SK-N-SH treated with all-trans-retinoic acid at 6 μM for 48 hours (cell line): Measurements from ENCODE around the gene EML4.
"Not testable (repeated sequence)": the region's sequence is repeated elsewhere in the genome, so short reads cannot be mapped to it uniquely, and the experiment has no call there.

Experiments used
- ATAC-seq: fragments of 200-7000 bp; cut with Tn5 transposase; 3 replicates; pipeline ENCODE4 v1.9.1; 2020; ENCODE audit warnings: mild to moderate bottlenecking, moderate library complexity
- ARNTL ChIP-seq: fragments of 450-650 bp; formaldehyde crosslinking; IDR thresholded peaks from 2 replicates; pipeline ENCODE4 v1.5.0; 2020; ENCODE audit warnings: low read depth, mild to moderate bottlenecking, moderate library complexity, borderline replicate concordance
- BACH2 ChIP-seq: fragments of 250-450 bp; sonication (Bioruptor Pico); IDR thresholded peaks from 2 replicates; pipeline ENCODE4 v1.9.0; 2021; ENCODE audit warnings: mild to moderate bottlenecking, borderline replicate concordance
- CSDC2 ChIP-seq: fragments of 250-450 bp; sonication (Bioruptor Pico); IDR thresholded peaks from 2 replicates; pipeline ENCODE4 v1.5.0; 2020; ENCODE audit warnings: mild to moderate bottlenecking, moderate library complexity
- ESRRG ChIP-seq: fragments of 250-450 bp; sonication (Bioruptor Pico); IDR thresholded peaks from 2 replicates; pipeline ENCODE4 v1.6.1; 2021; ENCODE audit warnings: mild to moderate bottlenecking
- GLIS3 ChIP-seq: fragments of 250-450 bp; sonication (Bioruptor Pico); IDR thresholded peaks from 2 replicates; pipeline ENCODE4 v1.5.0; 2020; ENCODE audit warnings: mild to moderate bottlenecking, moderate library complexity
- ISL1 ChIP-seq: fragments of 250-450 bp; sonication (Bioruptor Pico); IDR thresholded peaks from 2 replicates; pipeline ENCODE4 v2.1.2; 2022; ENCODE audit warnings: mild to moderate bottlenecking, moderate library complexity
- OSR1 ChIP-seq: fragments of 250-450 bp; sonication (Bioruptor Pico); IDR thresholded peaks from 2 replicates; pipeline ENCODE4 v1.8.0; 2022; ENCODE audit warnings: moderate library complexity, mild to moderate bottlenecking, inconsistent platforms
- RARB ChIP-seq: fragments of 250-450 bp; sonication (Bioruptor Pico); IDR thresholded peaks from 2 replicates; pipeline ENCODE4 v1.8.0; 2021; ENCODE audit warnings: mild to moderate bottlenecking, moderate library complexity
- TCF4 ChIP-seq: fragments of 250-450 bp; sonication (Bioruptor Pico); IDR thresholded peaks from 2 replicates; pipeline ENCODE4 v1.8.0; 2021; ENCODE audit warnings: mild to moderate bottlenecking, moderate library complexity, borderline replicate concordance
- TOX ChIP-seq: fragments of 250-450 bp; sonication (Bioruptor Pico); IDR thresholded peaks from 2 replicates; pipeline ENCODE4 v1.8.0; 2021; ENCODE audit warnings: mild to moderate bottlenecking, moderate library complexity, borderline replicate concordance
- ZC3H10 ChIP-seq: fragments of 250-450 bp; sonication (Bioruptor Pico); IDR thresholded peaks from 2 replicates; pipeline ENCODE4 v1.5.1; 2021; ENCODE audit warnings: mild to moderate bottlenecking, moderate library complexity
- ZFP30 ChIP-seq: fragments of 450-650 bp; formaldehyde crosslinking; IDR thresholded peaks from 2 replicates; pipeline ENCODE4 v1.5.0; 2022; ENCODE audit warnings: mild to moderate bottlenecking, moderate library complexity
- ZNF565 ChIP-seq: fragments of 450-650 bp; formaldehyde crosslinking; conservative IDR thresholded peaks from 2 replicates; pipeline ENCODE4 v1.5.0; 2020; ENCODE audit warnings: low read depth, mild to moderate bottlenecking, moderate library complexity
- ZNF70 ChIP-seq: fragments of 450-650 bp; formaldehyde crosslinking; IDR thresholded peaks from 2 replicates; pipeline ENCODE4 v1.5.0; 2020; ENCODE audit warnings: mild to moderate bottlenecking, moderate library complexity
- ZNF8 ChIP-seq: fragments of 450-650 bp; formaldehyde crosslinking; IDR thresholded peaks from 2 replicates; pipeline ENCODE4 v1.5.0; 2020; ENCODE audit warnings: mild to moderate bottlenecking, moderate library complexity
- TF ChIP-seq, protein P1 (sequence below): fragments of 250-450 bp; sonication (Bioruptor Pico); IDR thresholded peaks from 2 replicates; pipeline ENCODE4 v1.5.1; 2020; ENCODE audit warnings: low read depth, mild to moderate bottlenecking, moderate library complexity
- TF ChIP-seq, protein P2 (sequence below): fragments of 250-450 bp; sonication (Bioruptor Pico); IDR thresholded peaks from 2 replicates; pipeline ENCODE4 v1.5.1; 2021; ENCODE audit warnings: mild to moderate bottlenecking, moderate library complexity
- TF ChIP-seq, protein P3 (sequence below): fragments of 250-450 bp; sonication (Bioruptor Pico); IDR thresholded peaks from 2 replicates; pipeline ENCODE4 v1.8.0; 2020; ENCODE audit warnings: mild to moderate bottlenecking, moderate library complexity, borderline replicate concordance
- TF ChIP-seq, protein P4 (sequence below): fragments of 250-450 bp; sonication (Bioruptor Pico); IDR thresholded peaks from 2 replicates; pipeline ENCODE4 v1.8.0; 2021; ENCODE audit warnings: low read depth, mild to moderate bottlenecking, moderate library complexity, borderline replicate concordance
- TF ChIP-seq, protein P5 (sequence below): fragments of 250-450 bp; sonication (Bioruptor Pico); IDR thresholded peaks from 2 replicates; pipeline ENCODE4 v1.5.0; 2020; ENCODE audit warnings: mild to moderate bottlenecking, moderate library complexity

The EML4 gene

DNA sequence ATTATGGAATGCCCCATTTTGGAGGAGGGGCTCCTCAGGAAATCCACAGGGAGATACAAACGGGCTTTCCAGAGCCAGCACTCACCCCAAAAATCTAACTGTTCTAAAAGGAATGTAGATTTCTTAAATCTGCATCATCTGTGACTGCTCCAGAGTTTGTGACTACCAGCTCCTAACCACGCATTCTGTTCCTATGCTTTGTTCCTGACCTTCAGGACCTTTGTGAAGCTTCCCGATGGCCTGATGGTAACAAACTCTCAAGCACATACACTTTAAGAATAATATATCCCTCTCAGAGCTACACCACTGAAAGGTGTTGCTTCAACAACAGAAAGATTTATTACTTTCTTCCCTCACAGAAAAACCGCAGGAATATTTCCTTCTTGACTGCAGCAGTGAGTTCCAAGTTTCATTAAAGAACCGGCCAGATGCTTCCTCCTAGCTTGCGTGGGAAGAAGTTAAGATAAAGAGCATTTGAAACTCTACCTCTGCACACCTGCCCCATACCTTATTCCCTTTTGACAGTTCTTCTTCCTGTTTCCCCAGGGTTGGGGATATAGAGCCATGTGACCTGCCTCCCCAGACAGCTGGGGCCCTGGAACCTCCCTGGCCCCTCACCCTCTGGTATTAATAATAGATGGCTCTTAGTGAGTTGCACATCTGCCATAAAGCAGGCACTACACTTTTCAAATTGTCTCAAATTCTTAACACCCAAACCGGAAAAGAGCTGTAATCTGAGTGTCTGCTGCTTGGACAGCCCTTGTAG, 40.2 kb upstream of the EML4 start:
- ATAC-seq: no peak
- TF ChIP-seq, protein P1, sequence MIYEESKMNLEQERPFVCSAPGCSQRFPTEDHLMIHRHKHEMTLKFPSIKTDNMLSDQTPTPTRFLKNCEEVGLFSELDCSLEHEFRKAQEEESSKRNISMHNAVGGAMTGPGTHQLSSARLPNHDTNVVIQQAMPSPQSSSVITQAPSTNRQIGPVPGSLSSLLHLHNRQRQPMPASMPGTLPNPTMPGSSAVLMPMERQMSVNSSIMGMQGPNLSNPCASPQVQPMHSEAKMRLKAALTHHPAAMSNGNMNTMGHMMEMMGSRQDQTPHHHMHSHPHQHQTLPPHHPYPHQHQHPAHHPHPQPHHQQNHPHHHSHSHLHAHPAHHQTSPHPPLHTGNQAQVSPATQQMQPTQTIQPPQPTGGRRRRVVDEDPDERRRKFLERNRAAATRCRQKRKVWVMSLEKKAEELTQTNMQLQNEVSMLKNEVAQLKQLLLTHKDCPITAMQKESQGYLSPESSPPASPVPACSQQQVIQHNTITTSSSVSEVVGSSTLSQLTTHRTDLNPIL (CRISPR knock-in tag): no peak
- TF ChIP-seq ISL1 (no peak), TOX (CRISPR knock-in tag) (no peak), ZC3H10 (no peak), ZNF565 (CRISPR knock-in tag) (no peak), RARB (CRISPR knock-in tag) (no peak)
- TF ChIP-seq, protein P2, sequence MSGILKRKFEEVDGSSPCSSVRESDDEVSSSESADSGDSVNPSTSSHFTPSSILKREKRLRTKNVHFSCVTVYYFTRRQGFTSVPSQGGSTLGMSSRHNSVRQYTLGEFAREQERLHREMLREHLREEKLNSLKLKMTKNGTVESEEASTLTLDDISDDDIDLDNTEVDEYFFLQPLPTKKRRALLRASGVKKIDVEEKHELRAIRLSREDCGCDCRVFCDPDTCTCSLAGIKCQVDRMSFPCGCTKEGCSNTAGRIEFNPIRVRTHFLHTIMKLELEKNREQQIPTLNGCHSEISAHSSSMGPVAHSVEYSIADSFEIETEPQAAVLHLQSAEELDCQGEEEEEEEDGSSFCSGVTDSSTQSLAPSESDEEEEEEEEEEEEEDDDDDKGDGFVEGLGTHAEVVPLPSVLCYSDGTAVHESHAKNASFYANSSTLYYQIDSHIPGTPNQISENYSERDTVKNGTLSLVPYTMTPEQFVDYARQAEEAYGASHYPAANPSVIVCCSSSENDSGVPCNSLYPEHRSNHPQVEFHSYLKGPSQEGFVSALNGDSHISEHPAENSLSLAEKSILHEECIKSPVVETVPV: no peak

DNA sequence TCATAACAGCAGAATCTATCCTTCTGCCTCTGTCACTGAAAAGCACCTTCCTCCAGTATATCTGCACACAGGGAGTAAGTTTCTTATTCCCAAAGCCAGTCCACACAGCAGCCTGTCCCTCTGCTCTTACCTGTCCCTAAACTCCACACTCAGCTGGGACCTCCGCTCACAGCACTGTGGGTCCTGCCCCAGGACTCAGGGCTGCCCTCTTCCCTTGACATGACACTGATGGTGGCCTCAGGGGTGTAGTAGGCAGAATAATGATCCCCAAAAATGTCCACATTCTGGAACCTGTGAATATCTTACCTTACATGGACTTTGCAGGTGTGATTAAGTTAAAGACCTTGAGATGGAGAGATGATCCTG, 39.7 kb upstream of the EML4 start:
- TF ChIP-seq OSR1 (CRISPR knock-in tag) (no peak), ZNF565 (CRISPR knock-in tag) (no peak), ZC3H10 (no peak), TOX (CRISPR knock-in tag) (no peak), TCF4 (no peak), ISL1 (no peak), CSDC2 (no peak), ESRRG (no peak), ZNF8 (no peak), RARB (CRISPR knock-in tag) (no peak), ZNF70 (no peak), ZFP30 (CRISPR knock-in tag) (no peak)
- TF ChIP-seq, protein P3, sequence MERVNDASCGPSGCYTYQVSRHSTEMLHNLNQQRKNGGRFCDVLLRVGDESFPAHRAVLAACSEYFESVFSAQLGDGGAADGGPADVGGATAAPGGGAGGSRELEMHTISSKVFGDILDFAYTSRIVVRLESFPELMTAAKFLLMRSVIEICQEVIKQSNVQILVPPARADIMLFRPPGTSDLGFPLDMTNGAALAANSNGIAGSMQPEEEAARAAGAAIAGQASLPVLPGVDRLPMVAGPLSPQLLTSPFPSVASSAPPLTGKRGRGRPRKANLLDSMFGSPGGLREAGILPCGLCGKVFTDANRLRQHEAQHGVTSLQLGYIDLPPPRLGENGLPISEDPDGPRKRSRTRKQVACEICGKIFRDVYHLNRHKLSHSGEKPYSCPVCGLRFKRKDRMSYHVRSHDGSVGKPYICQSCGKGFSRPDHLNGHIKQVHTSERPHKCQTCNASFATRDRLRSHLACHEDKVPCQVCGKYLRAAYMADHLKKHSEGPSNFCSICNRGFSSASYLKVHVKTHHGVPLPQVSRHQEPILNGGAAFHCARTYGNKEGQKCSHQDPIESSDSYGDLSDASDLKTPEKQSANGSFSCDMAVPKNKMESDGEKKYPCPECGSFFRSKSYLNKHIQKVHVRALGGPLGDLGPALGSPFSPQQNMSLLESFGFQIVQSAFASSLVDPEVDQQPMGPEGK (CRISPR knock-in tag): no peak
- TF ChIP-seq, protein P1 (CRISPR knock-in tag): no peak
- TF ChIP-seq, all 23 proteins: peak for 0
- no peak for ATAC-seq

DNA sequence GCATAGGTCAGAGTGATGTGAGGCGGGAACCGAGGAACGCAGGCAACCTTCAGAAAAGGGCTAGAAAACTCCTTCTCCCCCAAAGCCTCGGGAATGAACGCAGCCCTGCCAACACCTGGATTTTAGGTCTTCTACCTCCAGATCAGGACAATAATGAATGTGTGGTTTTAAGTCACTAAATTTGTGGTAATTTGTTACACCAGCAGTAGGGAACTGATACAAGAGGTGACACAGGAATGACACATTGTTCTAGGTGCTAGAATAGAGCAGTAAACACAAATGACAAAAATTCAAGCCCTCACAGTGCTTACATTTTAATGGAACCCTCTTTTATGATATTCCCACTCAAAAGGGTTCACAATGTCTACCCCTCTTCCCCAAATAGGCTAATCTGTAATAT, 39.2 kb upstream of the EML4 start:
- TF ChIP-seq TOX (CRISPR knock-in tag) (no peak), ISL1 (no peak), ESRRG (no peak), OSR1 (CRISPR knock-in tag) (no peak), ZNF565 (CRISPR knock-in tag) (no peak), GLIS3 (CRISPR knock-in tag) (no peak), BACH2 (no peak), ARNTL (CRISPR knock-in tag) (no peak), ZNF8 (no peak)
- TF ChIP-seq, protein P4, sequence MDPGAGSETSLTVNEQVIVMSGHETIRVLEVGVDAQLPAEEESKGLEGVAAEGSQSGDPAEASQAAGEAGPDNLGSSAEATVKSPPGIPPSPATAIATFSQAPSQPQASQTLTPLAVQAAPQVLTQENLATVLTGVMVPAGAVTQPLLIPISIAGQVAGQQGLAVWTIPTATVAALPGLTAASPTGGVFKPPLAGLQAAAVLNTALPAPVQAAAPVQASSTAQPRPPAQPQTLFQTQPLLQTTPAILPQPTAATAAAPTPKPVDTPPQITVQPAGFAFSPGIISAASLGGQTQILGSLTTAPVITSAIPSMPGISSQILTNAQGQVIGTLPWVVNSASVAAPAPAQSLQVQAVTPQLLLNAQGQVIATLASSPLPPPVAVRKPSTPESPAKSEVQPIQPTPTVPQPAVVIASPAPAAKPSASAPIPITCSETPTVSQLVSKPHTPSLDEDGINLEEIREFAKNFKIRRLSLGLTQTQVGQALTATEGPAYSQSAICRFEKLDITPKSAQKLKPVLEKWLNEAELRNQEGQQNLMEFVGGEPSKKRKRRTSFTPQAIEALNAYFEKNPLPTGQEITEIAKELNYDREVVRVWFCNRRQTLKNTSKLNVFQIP: no peak
- TF ChIP-seq, protein P5, sequence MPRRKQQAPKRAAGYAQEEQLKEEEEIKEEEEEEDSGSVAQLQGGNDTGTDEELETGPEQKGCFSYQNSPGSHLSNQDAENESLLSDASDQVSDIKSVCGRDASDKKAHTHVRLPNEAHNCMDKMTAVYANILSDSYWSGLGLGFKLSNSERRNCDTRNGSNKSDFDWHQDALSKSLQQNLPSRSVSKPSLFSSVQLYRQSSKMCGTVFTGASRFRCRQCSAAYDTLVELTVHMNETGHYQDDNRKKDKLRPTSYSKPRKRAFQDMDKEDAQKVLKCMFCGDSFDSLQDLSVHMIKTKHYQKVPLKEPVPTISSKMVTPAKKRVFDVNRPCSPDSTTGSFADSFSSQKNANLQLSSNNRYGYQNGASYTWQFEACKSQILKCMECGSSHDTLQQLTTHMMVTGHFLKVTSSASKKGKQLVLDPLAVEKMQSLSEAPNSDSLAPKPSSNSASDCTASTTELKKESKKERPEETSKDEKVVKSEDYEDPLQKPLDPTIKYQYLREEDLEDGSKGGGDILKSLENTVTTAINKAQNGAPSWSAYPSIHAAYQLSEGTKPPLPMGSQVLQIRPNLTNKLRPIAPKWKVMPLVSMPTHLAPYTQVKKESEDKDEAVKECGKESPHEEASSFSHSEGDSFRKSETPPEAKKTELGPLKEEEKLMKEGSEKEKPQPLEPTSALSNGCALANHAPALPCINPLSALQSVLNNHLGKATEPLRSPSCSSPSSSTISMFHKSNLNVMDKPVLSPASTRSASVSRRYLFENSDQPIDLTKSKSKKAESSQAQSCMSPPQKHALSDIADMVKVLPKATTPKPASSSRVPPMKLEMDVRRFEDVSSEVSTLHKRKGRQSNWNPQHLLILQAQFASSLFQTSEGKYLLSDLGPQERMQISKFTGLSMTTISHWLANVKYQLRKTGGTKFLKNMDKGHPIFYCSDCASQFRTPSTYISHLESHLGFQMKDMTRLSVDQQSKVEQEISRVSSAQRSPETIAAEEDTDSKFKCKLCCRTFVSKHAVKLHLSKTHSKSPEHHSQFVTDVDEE (CRISPR knock-in tag): no peak
- TF ChIP-seq, protein P2: no peak
- no peak for ATAC-seq

DNA sequence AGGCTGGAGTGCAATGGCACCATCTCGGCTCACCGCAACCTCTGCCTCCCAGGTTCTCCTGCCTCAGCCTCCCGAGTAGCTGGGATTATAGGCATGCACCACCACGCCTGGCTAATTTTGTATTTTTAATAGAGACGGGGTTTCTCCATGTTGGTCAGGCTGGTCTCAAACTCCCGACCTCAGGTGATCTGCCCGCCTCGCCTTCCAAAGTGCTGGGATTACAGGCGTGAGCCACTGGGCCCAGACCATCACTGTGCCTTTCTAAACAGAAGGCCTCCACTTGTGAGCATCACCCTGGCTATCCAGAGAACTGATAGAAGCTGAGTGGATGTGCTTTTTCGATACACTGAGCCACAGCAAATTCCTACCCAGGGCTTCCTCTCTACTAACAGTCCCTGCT, 38.3 kb upstream of the EML4 start:
- not testable (repeated sequence) for ATAC-seq
